HEK293 (cell line): Measurements from ENCODE around the gene FOXP1.

Experiments used
- CTCF ChIP-seq: fragments of 450-650 bp; formaldehyde crosslinking; IDR thresholded peaks from 2 replicates; pipeline ENCODE4 v1.5.1; 2016; ENCODE audit warnings: missing biosample characterization, missing genetic modification characterization
- SP2 ChIP-seq: fragments of 450-650 bp; formaldehyde crosslinking; IDR thresholded peaks from 2 replicates; pipeline ENCODE4 v1.5.1; 2016; ENCODE audit warnings: missing biosample characterization, missing genetic modification characterization
- ZBTB20 ChIP-seq: fragments of 450-650 bp; formaldehyde crosslinking; IDR thresholded peaks from 2 replicates; pipeline ENCODE4 v1.5.1; 2016; ENCODE audit warnings: missing biosample characterization, missing genetic modification characterization
- ZNF112 ChIP-seq: fragments of 450-650 bp; formaldehyde crosslinking; IDR thresholded peaks from 2 replicates; pipeline ENCODE4 v1.5.0; 2017; ENCODE audit warnings: missing biosample characterization, missing genetic modification characterization
- ZNF211 ChIP-seq: fragments of 450-650 bp; formaldehyde crosslinking; IDR thresholded peaks from 2 replicates; pipeline ENCODE4 v1.5.1; 2016; ENCODE audit warnings: low read depth, missing biosample characterization, missing genetic modification characterization
- ZNF549 ChIP-seq: fragments of 450-650 bp; IDR thresholded peaks from 2 replicates; pipeline ENCODE4 v1.5.1; 2018; ENCODE audit warnings: missing biosample characterization, missing genetic modification characterization, mild to moderate bottlenecking, inconsistent platforms, moderate library complexity
- TF ChIP-seq, protein P1 (sequence below): fragments of 450-650 bp; formaldehyde crosslinking; optimal IDR thresholded peaks from 2 replicates; pipeline ENCODE3; 2016; ENCODE audit warnings: missing biosample characterization, mild to moderate bottlenecking, missing genetic modification characterization

- TF ChIP-seq CTCF (peak; percentile 18; the same call in 1 of the 2 replicates), SP2 (tag by site-specific recombination) (no peak), ZNF211 (tag by site-specific recombination) (no peak), ZNF112 (no peak), ZNF549 (tag by site-specific recombination) (no peak), ZBTB20 (tag by site-specific recombination) (no peak)
- TF ChIP-seq, protein P1, sequence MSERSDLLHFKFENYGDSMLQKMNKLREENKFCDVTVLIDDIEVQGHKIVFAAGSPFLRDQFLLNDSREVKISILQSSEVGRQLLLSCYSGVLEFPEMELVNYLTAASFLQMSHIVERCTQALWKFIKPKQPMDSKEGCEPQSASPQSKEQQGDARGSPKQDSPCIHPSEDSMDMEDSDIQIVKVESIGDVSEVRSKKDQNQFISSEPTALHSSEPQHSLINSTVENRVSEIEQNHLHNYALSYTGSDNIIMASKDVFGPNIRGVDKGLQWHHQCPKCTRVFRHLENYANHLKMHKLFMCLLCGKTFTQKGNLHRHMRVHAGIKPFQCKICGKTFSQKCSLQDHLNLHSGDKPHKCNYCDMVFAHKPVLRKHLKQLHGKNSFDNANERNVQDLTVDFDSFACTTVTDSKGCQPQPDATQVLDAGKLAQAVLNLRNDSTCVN (tag by site-specific recombination): no peak
Measured at GRCh38 chr3:71423151-71423906, 160.2 kb downstream of the FOXP1 start.
